OCI-M1 (cell line): ENCODE data around the gene ABLIM2.

ENCODE experiments used
- DNase-seq: peaks from one replicate; lab custom pipeline; 2025; lab: John Stamatoyannopoulos, UW

Gene ABLIM2

GRCh38 chr4:8024073-8024786, 134.4 kb downstream of the ABLIM2 start:
- no peak for DNase-seq

- DNase-seq = no peak
Measured at GRCh38 chr4:8023696-8024033, 134.9 kb downstream of the ABLIM2 start.

GRCh38 chr4:8022767-8023695, 135.6 kb downstream of the ABLIM2 start:
- no peak for DNase-seq

GRCh38 chr4:8021796-8022195, 136.8 kb downstream of the ABLIM2 start:
- no peak for DNase-seq

- no peak for DNase-seq
Measured at GRCh38 chr4:8019396-8020365, 138.9 kb downstream of the ABLIM2 start.

GRCh38 chr4:8016527-8016926, 142.1 kb downstream of the ABLIM2 start:
- peak; percentile 50 for DNase-seq

- no peak for DNase-seq
Measured at GRCh38 chr4:8015512-8015911, 143.1 kb downstream of the ABLIM2 start.

- DNase-seq = no peak
Measured at GRCh38 chr4:8013976-8014726, 144.5 kb downstream of the ABLIM2 start.

- DNase-seq = no peak
Measured at GRCh38 chr4:8012517-8012916, 146.1 kb downstream of the ABLIM2 start.

GRCh38 chr4:8010618-8011017, 148.0 kb downstream of the ABLIM2 start:
- DNase-seq = no peak

GRCh38 chr4:8009710-8010511, 148.7 kb downstream of the ABLIM2 start:
- DNase-seq = no peak

- no peak for DNase-seq
Measured at GRCh38 chr4:8009097-8009496, 149.5 kb downstream of the ABLIM2 start.

- DNase-seq = no peak
Measured at GRCh38 chr4:8008391-8008790, 150.2 kb downstream of the ABLIM2 start.

GRCh38 chr4:8007581-8007980, 151.0 kb downstream of the ABLIM2 start:
- DNase-seq = no peak

- DNase-seq = no peak
Measured at GRCh38 chr4:8006471-8006870, 152.1 kb downstream of the ABLIM2 start.

- DNase-seq = no peak
Measured at GRCh38 chr4:8005814-8006215, 152.8 kb downstream of the ABLIM2 start.

GRCh38 chr4:8005033-8005808, 153.4 kb downstream of the ABLIM2 start:
- DNase-seq = no peak

GRCh38 chr4:8004066-8004465, 154.5 kb downstream of the ABLIM2 start:
- DNase-seq = no peak

GRCh38 chr4:8002525-8003309, 155.9 kb downstream of the ABLIM2 start:
- DNase-seq = no peak
